ENCODE results near the gene PRDM5. TPM values are rescaled to one million over a fixed set of nuclear protein-coding genes. Genes with fewer than 3 reads are reported as not detected.

PRDM5 gene
- total RNA-seq, 4 donors from 2014 or later: 37.6 to 96.6 (median 52.6) TPM

- no peaks in the 10 kb centered on the region for H3K27me3 ChIP-seq
- no peak for DNase-seq
- no peak overlapping the region for H3K27ac ChIP-seq
- H3K4me3 ChIP-seq: no peak overlapping the region
- no peaks in the 10 kb centered on the region for H3K36me3 ChIP-seq
- TF ChIP-seq CTCF (IDR thresholded peaks at IDR 0.05): no peak
- TF ChIP-seq POLR2A (IDR thresholded peaks at IDR 0.05): no peak
- intact Hi-C loops (cut with DNase I; ENCODE audit: low total_unique reads): no loop called here
- H3K9me3 ChIP-seq: no peaks in the 10 kb centered on the region
- H3K4me1 ChIP-seq: no peaks in the 10 kb centered on the region
Observed at GRCh38 chr4:120855307-120856001, 67.1 kb downstream of the PRDM5 start.

GRCh38 chr4:120853161-120853935 lies 69.2 kb downstream of the PRDM5 start:
- no peaks in the 10 kb centered on the region for H3K27me3 ChIP-seq
- H3K36me3 ChIP-seq: no peaks in the 10 kb centered on the region
- no peak for DNase-seq
- no peaks in the 10 kb centered on the region for H3K9me3 ChIP-seq
- TF ChIP-seq POLR2A (IDR thresholded peaks at IDR 0.05): no peak
- no peak for TF ChIP-seq CTCF (IDR thresholded peaks at IDR 0.05)
- no peaks in the 10 kb centered on the region for H3K4me1 ChIP-seq
- no peak overlapping the region for H3K27ac ChIP-seq
- no peak overlapping the region for H3K4me3 ChIP-seq
- intact Hi-C loops (cut with DNase I; ENCODE audit: low total_unique reads): no loop called here

GRCh38 chr4:120850018-120850599 lies 72.4 kb downstream of the PRDM5 start:
- Histone ChIP-seq H3K36me3 (no peaks in the 10 kb centered on the region), H3K27ac (no peak overlapping the region), H3K4me3 (no peak overlapping the region), H3K4me1 (no peaks in the 10 kb centered on the region), H3K9me3 (no peaks in the 10 kb centered on the region), H3K27me3 (no peaks in the 10 kb centered on the region)
- DNase-seq: no peak
- TF ChIP-seq POLR2A (IDR thresholded peaks at IDR 0.05) (no peak), CTCF (IDR thresholded peaks at IDR 0.05) (no peak)
- intact Hi-C loops (cut with DNase I; ENCODE audit: low total_unique reads): no loop called here

GRCh38 chr4:120847019-120847582 lies 75.4 kb downstream of the PRDM5 start:
- no peak for TF ChIP-seq POLR2A (IDR thresholded peaks at IDR 0.05)
- TF ChIP-seq CTCF (IDR thresholded peaks at IDR 0.05): no peak
- Histone ChIP-seq H3K4me3 (no peak overlapping the region), H3K27me3 (no peaks in the 10 kb centered on the region), H3K36me3 (no peaks in the 10 kb centered on the region), H3K4me1 (no peaks in the 10 kb centered on the region), H3K9me3 (no peaks in the 10 kb centered on the region), H3K27ac (no peak overlapping the region)
- intact Hi-C loops (cut with DNase I; ENCODE audit: low total_unique reads): no loop called here
- no peak for DNase-seq

GRCh38 chr4:120844528-120844921 lies 78.0 kb downstream of the PRDM5 start:
- no peaks in the 10 kb centered on the region for H3K36me3 ChIP-seq
- H3K9me3 ChIP-seq: no peaks in the 10 kb centered on the region
- TF ChIP-seq CTCF (IDR thresholded peaks at IDR 0.05): no peak
- no peak for TF ChIP-seq POLR2A (IDR thresholded peaks at IDR 0.05)
- no peak overlapping the region for H3K27ac ChIP-seq
- H3K27me3 ChIP-seq: no peaks in the 10 kb centered on the region
- intact Hi-C loops (cut with DNase I; ENCODE audit: low total_unique reads): no loop called here
- no peak overlapping the region for H3K4me3 ChIP-seq
- H3K4me1 ChIP-seq: no peaks in the 10 kb centered on the region
- DNase-seq: no peak
